Fibroblast of skin of back (primary cell): ENCODE data around the gene GPC2.
"Not testable (repeated sequence)": the region's sequence is repeated elsewhere in the genome, so short reads cannot be mapped to it uniquely, and the experiment has no call there.

Experiments
- DNase-seq: peaks from one replicate; pipeline ENCODE4 v3.0.0-alpha.2; 2013

The GPC2 gene

GRCh38 chr7:100200693-100201092 is 23.5 kb upstream of the GPC2 start:
- no peak for DNase-seq

- no peak for DNase-seq
These were observed 21.1 kb upstream of the GPC2 start for GRCh38 chr7:100198266-100198665.

GRCh38 chr7:100195901-100196322 is 18.7 kb upstream of the GPC2 start:
- DNase-seq = not testable (repeated sequence)

GRCh38 chr7:100195222-100195621 is 18.0 kb upstream of the GPC2 start:
- DNase-seq = no peak

GRCh38 chr7:100192969-100193368 is 15.8 kb upstream of the GPC2 start:
- DNase-seq = no peak

- DNase-seq = not testable (repeated sequence)
These were observed 15.2 kb upstream of the GPC2 start for GRCh38 chr7:100192281-100192862.

- peak; percentile 59 for DNase-seq
These were observed 14.6 kb upstream of the GPC2 start for GRCh38 chr7:100191775-100192174.

- peak; percentile 70 for DNase-seq
These were observed 13.0 kb upstream of the GPC2 start for GRCh38 chr7:100190048-100190711.

- DNase-seq = no peak
These were observed 11.9 kb upstream of the GPC2 start for GRCh38 chr7:100189061-100189460.

- no peak for DNase-seq
These were observed 8.5 kb upstream of the GPC2 start for GRCh38 chr7:100185726-100186125.

- DNase-seq = not testable (repeated sequence)
These were observed 5.9 kb upstream of the GPC2 start for GRCh38 chr7:100183090-100183489.

GRCh38 chr7:100182616-100183015 is 5.4 kb upstream of the GPC2 start:
- DNase-seq = not testable (repeated sequence)

GRCh38 chr7:100180084-100180483 is 2.9 kb upstream of the GPC2 start:
- not testable (repeated sequence) for DNase-seq

- DNase-seq = no peak
These were observed 811 bp downstream of the GPC2 start for GRCh38 chr7:100176096-100177044.

- no peak for DNase-seq
These were observed 1.8 kb downstream of the GPC2 start for GRCh38 chr7:100175296-100175935.

- no peak for DNase-seq
These were observed 2.6 kb downstream of the GPC2 start for GRCh38 chr7:100174582-100174981.

- DNase-seq = no peak
These were observed 3.2 kb downstream of the GPC2 start for GRCh38 chr7:100173806-100174495.

- DNase-seq = no peak
These were observed 5.3 kb downstream of the GPC2 start for GRCh38 chr7:100171840-100172239.

- no peak for DNase-seq
These were observed 6.0 kb downstream of the GPC2 start for GRCh38 chr7:100171087-100171681.

- no peak for DNase-seq
These were observed 6.9 kb downstream of the GPC2 start for GRCh38 chr7:100170101-100170897.
